Activated B cell treated with CpG ODN at 0.5 μM for 24 hours (primary cell): Measurements from ENCODE around the gene PPAN. TPM values are rescaled to one million over a fixed set of nuclear protein-coding genes. Genes with fewer than 3 reads are reported as not detected.

Experiments used
- ATAC-seq: fragments of 200-7000 bp; cut with Tn5 transposase; one replicate; pipeline ENCODE4 v1.10.0; 2021; ENCODE audit warnings: low read depth, mild to moderate bottlenecking, moderate library complexity
- CTCF ChIA-PET: fragments of 350-600 bp; sonication (Branson Sonifier 250); formaldehyde crosslinking; loops from one replicate; lab custom pipeline; 2021; ENCODE audit warnings: antibody characterized with exemption; lab: Charles Lee
- POLR2A ChIA-PET: fragments of 350-600 bp; sonication (Branson Sonifier 250); formaldehyde crosslinking; loops from one replicate; lab custom pipeline; 2021; ENCODE audit warnings: antibody characterized with exemption; lab: Charles Lee
- DNase-seq: peaks from one replicate; pipeline ENCODE4 v3.0.0; 2022
- H3K27ac Mint-ChIP-seq: one replicate; pipeline ENCODE4 v1.8.0; 2020; ENCODE audit warnings: mixed read lengths
- H3K27me3 Mint-ChIP-seq: one replicate; pipeline ENCODE4 v1.8.0; 2021; ENCODE audit warnings: mixed read lengths
- H3K36me3 Mint-ChIP-seq: one replicate; pipeline ENCODE4 v1.8.0; 2021; ENCODE audit warnings: low read depth, mixed read lengths
- H3K4me1 Mint-ChIP-seq: one replicate; pipeline ENCODE4 v1.8.0; 2021; ENCODE audit warnings: mixed read lengths
- H3K4me3 Mint-ChIP-seq: one replicate; pipeline ENCODE4 v1.8.0; 2020; ENCODE audit warnings: mild to moderate bottlenecking, mixed read lengths
- H3K9me3 Mint-ChIP-seq: one replicate; pipeline ENCODE4 v1.8.0; 2020; ENCODE audit warnings: mixed read lengths
- CTCF ChIP-seq: fragments of 200-600 bp; IDR thresholded peaks from one replicate; pipeline ENCODE4 v1.8.0; 2022; ENCODE audit warnings: antibody characterized with exemption, mild to moderate bottlenecking
- intact Hi-C: fragments of 100-400 bp; cut with micrococcal nuclease; formaldehyde crosslinking; loops from one replicate; pipeline ENCODE4 v1.15.1; 2024
- total RNA-seq: library from RNA; stranded (reverse); gene quantifications from 2 replicates; pipeline ENCODE4 v1.2.3, GENCODE V29; 2022

The PPAN gene
- total RNA-seq, 1 donor from 2014 or later = 119 TPM

GRCh38 chr19:10124429-10124828 is 18.3 kb downstream of the PPAN start:
- intact Hi-C loops = loop anchor here (5.0 kb wide), 1 partner anchor 37 kb away; the partner anchor contains the start of gene SHFL
- CTCF ChIA-PET = no interaction called here
- Mint-ChIP-seq H3K4me3 (no peak overlapping the region), H3K27me3 (no peaks in the 10 kb centered on the region), H3K9me3 (no peaks in the 10 kb centered on the region), H3K27ac (no peak overlapping the region), H3K36me3 (peaks cover 4% of the 10 kb centered on the region), H3K4me1 (peaks cover 28% of the 10 kb centered on the region)
- POLR2A ChIA-PET = no interaction called here
- DNase-seq (no peak), ATAC-seq (no peak)
- no peak for TF ChIP-seq CTCF

DNA sequence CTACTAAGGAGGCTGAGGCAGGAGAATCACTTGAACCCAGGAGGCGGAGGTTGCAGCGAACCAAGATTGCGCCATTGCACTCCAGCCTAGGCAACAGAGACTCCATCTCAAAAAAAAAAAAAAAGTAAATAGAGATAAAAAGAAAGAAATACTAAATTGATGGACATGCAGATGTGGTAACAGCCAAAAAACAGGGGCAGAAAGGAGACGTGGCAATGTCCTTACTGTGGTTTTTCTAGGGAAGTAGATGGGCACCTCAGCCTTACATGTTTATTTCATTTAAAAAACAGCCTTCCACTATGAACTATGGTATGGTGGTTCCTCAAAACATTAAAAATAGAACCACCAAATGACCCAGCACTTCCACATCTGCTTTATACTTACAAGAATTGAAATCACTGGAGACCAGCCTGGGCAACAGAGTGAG is 20.1 kb downstream of the PPAN start:
- no peaks in the 10 kb centered on the region for H3K9me3 Mint-ChIP-seq
- ATAC-seq (peak; percentile 83), DNase-seq (no peak)
- no peak overlapping the region for H3K4me3 Mint-ChIP-seq
- peaks cover 17% of the 10 kb centered on the region for H3K4me1 Mint-ChIP-seq
- TF ChIP-seq CTCF = no peak
- ChIA-PET POLR2A (interaction anchor here (0.6 to 1.2 kb wide), 3 partner anchors 15 to 754 kb away, joined by 3 to 8 read pairs (median 5); partner anchors contain the start of gene P2RY11), CTCF (no interaction called here)
- intact Hi-C loops = loop anchor here (2.0 kb wide), 1 partner anchor 69 kb away; the partner anchor contains the start of gene DNMT1
- H3K27me3 Mint-ChIP-seq = no peaks in the 10 kb centered on the region
- H3K27ac Mint-ChIP-seq = peak overlapping the region; percentile 53
- no peaks in the 10 kb centered on the region for H3K36me3 Mint-ChIP-seq

GRCh38 chr19:10132905-10133304 is 26.7 kb downstream of the PPAN start:
- H3K27ac Mint-ChIP-seq = no peak overlapping the region
- DNase-seq (no peak), ATAC-seq (no peak)
- peaks cover 46% of the 10 kb centered on the region for H3K36me3 Mint-ChIP-seq
- ChIA-PET CTCF (no interaction called here), POLR2A (no interaction called here)
- H3K4me3 Mint-ChIP-seq = no peak overlapping the region
- intact Hi-C loops = no loop called here
- no peaks in the 10 kb centered on the region for H3K27me3 Mint-ChIP-seq
- no peaks in the 10 kb centered on the region for H3K9me3 Mint-ChIP-seq
- H3K4me1 Mint-ChIP-seq = no peaks in the 10 kb centered on the region
- no peak for TF ChIP-seq CTCF

GRCh38 chr19:10133596-10133995 is 27.4 kb downstream of the PPAN start:
- TF ChIP-seq CTCF = no peak
- ChIA-PET CTCF (no interaction called here), POLR2A (interaction anchor here (0.8 kb wide), 1 partner anchor 37 kb away, joined by 3 read pairs; no protein-coding TSS in a partner anchor)
- Mint-ChIP-seq H3K27me3 (no peaks in the 10 kb centered on the region), H3K27ac (no peak overlapping the region), H3K4me1 (no peaks in the 10 kb centered on the region), H3K36me3 (peaks cover 52% of the 10 kb centered on the region), H3K4me3 (no peak overlapping the region), H3K9me3 (no peaks in the 10 kb centered on the region)
- intact Hi-C loops = no loop called here
- no peak for DNase-seq
- ATAC-seq = no peak

DNA sequence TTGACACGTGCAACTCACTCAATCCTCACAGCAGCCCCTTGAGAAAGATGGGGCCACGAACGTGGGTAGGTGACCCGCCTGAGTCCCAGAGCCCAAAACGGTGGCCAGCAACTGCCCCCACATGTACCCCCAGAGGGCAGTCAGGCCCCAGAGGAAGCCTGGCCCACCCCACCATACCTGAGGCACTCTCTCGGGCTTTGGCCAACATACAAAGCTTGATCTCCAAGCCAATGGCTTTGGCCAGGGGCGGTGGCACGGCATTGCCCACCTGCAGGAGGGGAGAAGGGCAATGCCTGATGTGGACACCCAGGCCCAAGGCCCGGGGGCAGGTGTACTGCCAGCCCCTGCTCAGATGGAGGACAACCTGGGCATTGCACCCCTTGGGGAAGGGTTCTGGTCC is 27.9 kb downstream of the PPAN start:
- DNase-seq (no peak), ATAC-seq (no peak)
- Mint-ChIP-seq H3K36me3 (peaks cover 56% of the 10 kb centered on the region), H3K9me3 (no peaks in the 10 kb centered on the region), H3K27ac (no peak overlapping the region), H3K27me3 (no peaks in the 10 kb centered on the region), H3K4me3 (no peak overlapping the region), H3K4me1 (no peaks in the 10 kb centered on the region)
- ChIA-PET POLR2A (interaction anchor here (0.8 kb wide), 1 partner anchor 37 kb away, joined by 3 read pairs; no protein-coding TSS in a partner anchor), CTCF (no interaction called here)
- TF ChIP-seq CTCF = no peak
- intact Hi-C loops = no loop called here
